ENCODE data around the gene BCKDK.
"Not testable (repeated sequence)": the region's sequence is repeated elsewhere in the genome, so short reads cannot be mapped to it uniquely, and the experiment has no call there.

Gene BCKDK

DNA sequence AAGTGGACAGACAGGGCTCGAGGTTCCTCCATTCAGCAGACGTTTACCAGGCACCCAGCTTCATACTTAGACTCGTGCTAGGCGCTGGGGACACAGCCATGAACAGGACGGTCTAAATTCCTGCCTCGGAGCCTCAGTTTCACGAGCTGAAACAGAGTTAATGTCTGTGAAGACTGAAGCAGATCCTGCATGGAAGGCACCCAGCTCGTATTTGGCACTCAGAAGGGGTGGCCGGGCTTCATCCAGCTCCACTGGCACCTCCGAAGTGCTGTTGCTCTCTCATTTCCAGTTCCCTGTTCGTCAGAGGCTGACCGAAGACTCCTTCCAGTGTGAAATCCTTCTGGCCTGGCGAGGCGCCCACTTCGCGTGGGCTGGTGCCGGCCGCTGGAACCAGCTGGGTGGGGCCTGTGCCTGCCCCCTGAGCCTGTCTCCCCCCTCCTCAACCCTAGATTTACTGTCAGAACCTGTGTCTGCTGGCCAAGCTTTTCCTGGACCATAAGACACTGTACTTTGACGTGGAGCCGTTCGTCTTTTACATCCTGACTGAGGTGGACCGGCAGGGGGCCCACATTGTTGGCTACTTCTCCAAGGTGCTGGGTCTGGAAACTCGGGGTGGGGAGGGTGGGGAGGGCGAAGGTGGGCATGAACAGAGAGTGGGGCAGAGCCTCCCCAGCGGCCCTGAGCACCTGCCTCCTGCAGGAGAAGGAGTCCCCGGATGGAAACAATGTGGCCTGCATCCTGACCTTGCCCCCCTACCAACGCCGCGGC, 21.6 kb downstream of the BCKDK start:
- DNase-seq, result no peak

DNA sequence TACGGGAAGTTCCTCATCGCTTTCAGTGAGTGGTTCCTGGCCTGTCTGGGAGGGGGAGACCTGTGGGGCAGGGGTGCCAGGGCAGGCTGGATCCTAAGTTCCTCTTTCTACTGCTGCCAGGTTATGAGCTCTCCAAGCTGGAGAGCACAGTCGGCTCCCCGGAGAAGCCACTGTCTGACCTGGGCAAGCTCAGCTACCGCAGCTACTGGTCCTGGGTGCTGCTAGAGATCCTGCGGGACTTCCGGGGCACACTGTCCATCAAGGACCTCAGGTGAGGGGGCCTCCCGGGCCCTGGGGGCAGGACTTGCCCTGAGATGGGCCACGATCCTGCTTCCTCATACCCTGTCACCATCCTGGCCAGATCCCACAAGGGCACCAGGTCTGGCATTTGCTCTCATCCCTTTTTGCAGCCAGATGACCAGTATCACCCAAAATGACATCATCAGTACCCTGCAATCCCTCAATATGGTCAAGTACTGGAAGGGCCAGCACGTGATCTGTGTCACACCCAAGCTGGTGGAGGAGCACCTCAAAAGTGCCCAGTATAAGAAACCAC, 22.2 kb downstream of the BCKDK start:
- no peak for DNase-seq

DNA sequence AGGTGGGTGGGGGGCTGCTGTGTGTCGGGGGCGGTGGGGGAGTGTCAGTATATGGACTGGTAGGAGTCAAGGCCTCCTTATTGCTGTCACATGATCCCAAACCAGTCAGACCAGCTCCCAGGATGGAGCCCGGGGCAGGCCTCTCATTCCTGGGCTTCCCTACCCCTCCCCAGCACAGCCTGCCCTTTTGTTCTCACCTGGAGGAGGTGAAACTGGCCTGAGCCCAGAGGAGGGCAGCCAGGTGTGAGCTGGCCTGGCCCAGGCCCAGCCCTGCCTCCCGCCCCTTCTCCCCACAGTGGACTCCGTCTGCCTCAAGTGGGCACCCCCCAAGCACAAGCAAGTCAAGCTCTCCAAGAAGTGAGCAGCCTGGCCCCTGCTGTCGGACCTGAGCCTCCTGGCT, 22.7 kb downstream of the BCKDK start:
- DNase-seq, result peak; percentile 58

GRCh38 chr16:31131416-31131815, 23.2 kb downstream of the BCKDK start:
- DNase-seq, result no peak

DNA sequence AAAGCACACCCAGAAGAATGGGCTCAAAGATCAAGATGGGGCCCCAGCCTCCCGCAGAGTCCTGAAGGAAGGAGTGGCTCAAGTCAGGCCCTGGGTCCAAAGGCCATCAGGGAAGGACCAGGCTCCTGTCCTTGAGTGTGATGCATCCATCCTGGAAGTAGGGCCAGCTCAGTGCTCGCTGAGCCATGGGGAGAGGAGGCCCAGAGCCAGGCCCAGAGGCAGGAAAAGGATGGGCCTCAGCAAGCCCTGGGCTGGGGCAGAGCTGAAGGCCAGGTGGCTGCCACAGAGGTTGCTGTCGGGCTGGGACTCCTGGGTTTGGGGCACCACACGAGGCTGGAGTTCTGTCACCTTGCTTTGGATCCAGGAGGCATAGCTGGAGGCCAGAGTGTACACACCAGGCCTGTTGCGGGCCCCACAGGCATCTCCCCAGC, 23.7 kb downstream of the BCKDK start:
- no peak for DNase-seq

DNA sequence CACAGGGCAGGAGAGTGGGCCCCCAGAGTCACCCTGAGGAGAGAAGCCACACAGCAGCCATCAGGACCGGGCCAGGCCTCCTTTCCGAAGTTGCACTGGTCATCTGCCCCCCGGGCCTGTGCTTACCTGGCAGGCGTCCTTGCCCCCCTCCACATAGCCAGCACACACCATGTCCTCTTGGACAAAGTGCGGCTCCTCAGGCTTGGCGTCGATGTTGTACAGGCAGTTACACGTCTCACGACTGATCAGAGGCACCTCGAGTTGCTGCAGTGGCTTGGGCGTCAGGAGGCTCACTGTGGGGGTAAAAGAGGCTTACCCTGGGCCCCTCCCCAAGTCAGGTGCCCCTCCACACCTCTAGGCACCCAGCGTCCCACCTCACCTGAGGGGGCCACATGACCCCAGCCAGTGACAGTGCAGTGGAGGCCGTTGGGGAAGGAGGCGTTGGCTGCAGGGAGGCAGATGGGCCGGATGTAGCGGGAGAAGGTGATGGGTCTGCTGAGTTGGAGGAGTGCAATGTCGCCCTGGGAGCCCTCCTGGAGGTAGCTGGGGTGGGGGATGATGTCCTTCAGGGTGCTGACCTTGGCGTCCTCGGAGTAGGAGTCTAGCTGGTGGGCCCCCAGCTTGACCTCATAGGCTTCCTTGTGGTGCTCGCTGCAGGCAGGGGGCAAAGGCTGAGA, 24.3 kb downstream of the BCKDK start:
- no peak for DNase-seq

GRCh38 chr16:31133046-31133501, 24.9 kb downstream of the BCKDK start:
- DNase-seq, result no peak

DNA sequence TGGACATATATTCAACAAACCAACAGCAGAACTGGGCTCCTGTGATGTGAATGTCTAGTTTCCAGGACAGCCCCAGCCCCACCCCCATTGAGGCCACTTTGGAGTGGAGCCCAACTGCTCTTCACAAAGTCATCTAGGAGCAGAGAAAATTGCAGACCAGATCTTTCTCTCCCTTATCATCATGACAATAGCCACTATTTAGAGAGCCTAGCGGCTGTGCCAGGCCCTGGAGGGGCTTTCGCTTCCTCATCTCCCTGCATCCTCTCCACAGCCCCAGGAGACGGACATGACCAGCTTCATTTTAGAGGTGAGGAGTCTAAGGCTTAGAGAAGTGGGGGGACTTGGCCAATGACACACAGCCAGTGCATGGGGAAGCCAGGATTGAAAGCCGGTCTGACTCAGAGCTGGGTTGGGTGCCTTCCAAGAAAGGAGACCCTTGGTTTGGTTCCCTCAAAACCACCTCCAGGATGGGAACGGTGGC, 25.9 kb downstream of the BCKDK start:
- peak; percentile 20 for DNase-seq

- DNase-seq, result peak; percentile 31
Measured at GRCh38 chr16:31134625-31135534, 26.7 kb downstream of the BCKDK start.

DNA sequence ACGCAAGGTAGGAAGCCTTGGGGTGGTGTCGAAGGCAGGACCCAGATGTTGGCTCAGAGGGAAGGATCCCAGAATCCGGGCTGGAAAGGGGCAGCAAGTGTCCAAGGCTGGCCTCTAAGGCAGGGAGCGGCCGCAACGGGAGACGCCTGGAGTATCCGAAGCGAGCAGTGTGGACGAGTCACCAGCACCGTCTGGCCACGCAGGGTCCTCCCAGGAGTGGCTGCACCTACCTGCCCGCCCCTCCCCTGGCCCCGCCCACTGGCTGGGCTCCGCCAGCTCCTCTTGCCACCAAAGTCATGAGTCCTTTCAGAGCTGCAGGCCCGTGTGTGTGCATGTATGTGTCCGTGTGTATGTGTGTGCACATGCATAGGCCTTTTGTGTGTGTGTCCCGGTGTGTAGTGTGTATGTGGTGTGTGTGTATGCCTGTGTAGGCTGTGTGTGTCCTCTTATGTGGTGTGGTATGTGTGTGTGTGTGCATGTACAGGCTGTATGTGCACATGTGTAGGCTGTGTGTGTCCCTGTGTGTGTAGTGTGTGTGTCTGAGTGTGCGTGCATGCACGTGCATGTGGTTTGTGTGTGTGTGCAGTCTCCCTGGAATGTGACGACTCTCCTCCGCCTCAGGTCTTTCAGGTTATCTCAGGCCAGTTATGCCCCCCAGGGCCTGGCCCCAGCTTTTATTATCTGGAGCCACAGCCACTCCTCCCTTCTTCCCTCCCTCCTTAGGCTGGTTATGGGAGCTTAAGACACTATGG, 27.5 kb downstream of the BCKDK start, which contains the start of gene PRSS8:
PRSS8 (minus strand) TSS at position 193 of the 752 bp plus-strand sequence. CDS start 229 bp downstream, outside the sequence.
- DNase-seq, result peak; percentile 30

GRCh38 chr16:31136287-31136662, 28.1 kb downstream of the BCKDK start:
- DNase-seq, result no peak

DNA sequence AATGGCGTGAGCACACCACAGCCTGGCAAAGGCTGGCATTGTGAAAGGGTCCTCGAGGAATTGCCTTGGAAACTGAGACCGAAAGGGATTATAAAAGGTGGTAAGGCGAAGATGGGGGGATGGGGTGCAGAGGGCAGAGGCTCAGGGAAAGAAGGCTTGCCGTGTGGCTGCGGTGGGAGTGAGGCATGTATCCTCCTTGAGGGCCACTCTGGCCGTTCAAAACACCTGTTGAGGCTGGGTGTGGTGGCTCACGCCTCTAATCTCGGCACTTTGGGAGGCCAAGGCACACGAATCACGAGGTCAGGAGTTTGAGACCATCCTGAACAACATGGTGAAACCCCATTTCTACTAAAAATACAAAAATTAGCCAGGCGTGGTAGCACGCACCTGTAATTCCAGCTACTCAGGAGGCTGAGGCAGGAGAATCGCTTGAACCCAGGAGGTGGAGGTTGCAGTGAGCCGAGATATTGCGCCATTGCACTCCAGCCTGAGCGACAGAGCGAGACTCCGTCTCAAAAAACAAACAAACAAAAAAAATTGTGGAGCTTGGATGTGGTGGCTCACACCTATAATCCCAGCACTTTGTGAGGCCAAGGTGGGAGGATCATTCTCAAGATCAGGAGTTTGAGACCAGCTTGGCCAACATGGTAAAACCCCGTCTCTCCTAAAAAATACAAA, 28.8 kb downstream of the BCKDK start:
- DNase-seq, result not testable (repeated sequence)

DNA sequence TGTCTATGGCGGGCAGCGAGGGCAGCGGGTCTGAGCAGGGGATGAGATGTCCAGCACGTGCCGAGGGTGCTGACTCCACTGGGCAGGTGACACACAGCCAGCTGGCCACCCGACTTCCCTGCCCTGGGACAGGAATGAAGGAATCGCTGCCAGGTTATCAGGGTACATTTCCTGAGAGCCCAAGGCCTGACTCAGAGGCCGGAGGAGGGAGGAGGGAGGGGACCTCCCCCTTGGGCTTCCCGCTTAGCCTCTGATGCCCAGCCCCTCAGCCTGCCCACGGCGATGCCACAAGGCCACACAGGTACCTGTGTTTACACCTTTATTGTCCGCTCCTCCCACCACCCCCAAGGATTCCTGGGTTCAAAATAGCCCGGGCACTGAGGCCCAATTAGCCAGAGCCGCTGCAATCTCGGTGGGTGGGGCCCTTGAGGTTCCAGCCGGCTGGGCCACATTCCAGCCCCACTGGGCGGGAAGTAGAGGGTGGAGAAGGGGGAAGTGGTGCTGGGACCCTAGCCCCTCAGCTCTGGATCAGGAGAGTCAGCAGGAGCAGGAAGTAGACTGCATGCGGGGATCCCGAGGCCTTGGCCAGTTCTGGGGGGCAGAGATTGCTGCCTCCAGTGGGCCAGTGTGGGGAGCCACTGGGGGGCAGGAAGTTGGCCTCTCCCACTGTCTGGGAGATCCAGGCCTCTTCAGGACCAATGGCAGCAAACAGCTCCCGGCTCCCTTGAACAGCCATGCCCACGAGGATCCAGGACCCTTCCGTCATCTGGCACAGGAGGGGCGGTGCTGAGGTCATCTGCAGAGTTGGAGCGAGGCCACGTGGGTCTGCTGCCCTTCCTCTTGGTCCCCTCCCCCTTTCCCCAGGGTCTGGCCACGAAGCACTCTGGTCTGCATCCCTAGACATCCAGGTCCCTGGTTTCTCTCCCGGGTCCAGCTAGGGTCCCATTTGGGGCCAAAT, 30.7 kb downstream of the BCKDK start:
- no peak for DNase-seq

DNA sequence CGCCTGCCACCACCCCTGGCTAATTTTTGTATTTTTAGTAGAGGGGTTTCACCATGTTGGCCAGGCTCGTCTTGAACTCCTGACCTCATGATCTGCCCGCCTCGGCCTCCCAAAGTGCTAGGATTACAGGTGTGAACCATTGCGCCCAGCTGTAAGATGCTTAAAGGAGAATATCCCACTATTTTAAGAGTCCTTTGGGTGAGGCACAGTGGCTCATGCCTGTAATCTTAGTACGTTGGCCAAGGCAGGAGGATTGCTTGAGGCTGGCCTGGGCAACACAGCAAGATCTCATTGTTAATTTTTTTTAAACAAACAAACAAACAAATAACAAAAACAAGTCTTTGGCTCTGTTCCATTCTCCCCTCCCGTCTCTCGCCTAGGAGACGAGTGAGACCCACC, 32.9 kb downstream of the BCKDK start:
- DNase-seq, result not testable (repeated sequence)

- DNase-seq, result no peak
Measured at GRCh38 chr16:31141489-31142108, 33.4 kb downstream of the BCKDK start.

GRCh38 chr16:31142109-31143010, 34.2 kb downstream of the BCKDK start:
- DNase-seq, result peak; percentile 91

- no peak for DNase-seq
Measured at GRCh38 chr16:31143011-31143693, 35.0 kb downstream of the BCKDK start.

- no peak for DNase-seq
Measured at GRCh38 chr16:31143694-31144148, 35.5 kb downstream of the BCKDK start.

Data from NCI-H2029 treated with DMSO at 0.1 percent for 48 hours (cell line).